Measurements from ENCODE around the gene NRG4.

GRCh38 chr15:75947092-75947491 lies 65.1 kb downstream of the NRG4 start:
- TF ChIP-seq POLR2AphosphoS5 (IDR thresholded peaks at IDR 0.05) (no peak), CTCF (IDR thresholded peaks at IDR 0.05) (no peak), POLR2A (IDR thresholded peaks at IDR 0.05) (no peak), EP300 (IDR thresholded peaks at IDR 0.05) (no peak)

Measured in upper lobe of left lung (tissue), 4 donors.